GM06990 (cell line): Measurements from ENCODE around the gene RPGRIP1L.

ENCODE experiments used
- DNase-seq: peaks from one replicate; pipeline ENCODE4 v3.0.0-alpha.2; 2011; ENCODE audit not compliant: insufficient read length; ENCODE audit errors: extremely low read depth
- H3K27me3 ChIP-seq: replicated peaks from 2 replicates; pipeline ENCODE4 v1.6.0; 2011; ENCODE audit warnings: low read length; ENCODE audit not compliant: control insufficient read depth, insufficient read depth
- H3K36me3 ChIP-seq: 2 replicates; pipeline ENCODE4 v1.5.1; 2011; ENCODE audit warnings: low read length; ENCODE audit not compliant: control insufficient read depth, insufficient read depth
- H3K4me3 ChIP-seq: replicated peaks from 2 replicates; pipeline ENCODE4 v1.5.1; 2011; ENCODE audit warnings: low read depth, mild to moderate bottlenecking, control low read depth, low read length
- TF ChIP-seq, protein P1 (sequence below): IDR thresholded peaks from 2 replicates; pipeline ENCODE4 v1.5.1; 2011; ENCODE audit warnings: low read length, control low read depth, mild to moderate bottlenecking, inconsistent platforms; ENCODE audit not compliant: insufficient read depth, poor library complexity, severe bottlenecking

RPGRIP1L gene

DNA sequence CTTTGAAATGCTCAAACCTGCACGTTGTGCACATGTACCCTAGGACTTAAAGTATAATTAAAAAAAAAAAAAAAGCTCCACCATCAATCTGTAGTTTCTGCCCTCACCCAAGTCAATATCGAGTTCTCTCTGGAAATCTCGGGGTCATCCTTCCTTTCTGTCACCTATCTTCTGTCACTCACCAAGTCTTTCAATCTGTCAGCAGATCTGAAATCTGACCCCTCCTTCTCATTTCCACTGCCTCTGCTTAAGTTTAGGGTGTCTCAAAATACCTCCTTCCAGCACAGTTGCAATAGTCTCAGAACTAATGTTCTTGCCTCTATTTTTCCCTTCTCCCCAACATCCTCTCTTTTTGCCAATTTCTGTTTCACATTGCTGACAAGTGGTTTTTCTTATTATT lies 32.6 kb upstream of the RPGRIP1L start:
- Histone ChIP-seq H3K27me3 (no peaks in the 10 kb centered on the region), H3K4me3 (no peak overlapping the region), H3K36me3 (no peaks in the 10 kb centered on the region)
- TF ChIP-seq, protein P1, sequence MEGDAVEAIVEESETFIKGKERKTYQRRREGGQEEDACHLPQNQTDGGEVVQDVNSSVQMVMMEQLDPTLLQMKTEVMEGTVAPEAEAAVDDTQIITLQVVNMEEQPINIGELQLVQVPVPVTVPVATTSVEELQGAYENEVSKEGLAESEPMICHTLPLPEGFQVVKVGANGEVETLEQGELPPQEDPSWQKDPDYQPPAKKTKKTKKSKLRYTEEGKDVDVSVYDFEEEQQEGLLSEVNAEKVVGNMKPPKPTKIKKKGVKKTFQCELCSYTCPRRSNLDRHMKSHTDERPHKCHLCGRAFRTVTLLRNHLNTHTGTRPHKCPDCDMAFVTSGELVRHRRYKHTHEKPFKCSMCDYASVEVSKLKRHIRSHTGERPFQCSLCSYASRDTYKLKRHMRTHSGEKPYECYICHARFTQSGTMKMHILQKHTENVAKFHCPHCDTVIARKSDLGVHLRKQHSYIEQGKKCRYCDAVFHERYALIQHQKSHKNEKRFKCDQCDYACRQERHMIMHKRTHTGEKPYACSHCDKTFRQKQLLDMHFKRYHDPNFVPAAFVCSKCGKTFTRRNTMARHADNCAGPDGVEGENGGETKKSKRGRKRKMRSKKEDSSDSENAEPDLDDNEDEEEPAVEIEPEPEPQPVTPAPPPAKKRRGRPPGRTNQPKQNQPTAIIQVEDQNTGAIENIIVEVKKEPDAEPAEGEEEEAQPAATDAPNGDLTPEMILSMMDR: no peak
- DNase-seq: no peak

DNA sequence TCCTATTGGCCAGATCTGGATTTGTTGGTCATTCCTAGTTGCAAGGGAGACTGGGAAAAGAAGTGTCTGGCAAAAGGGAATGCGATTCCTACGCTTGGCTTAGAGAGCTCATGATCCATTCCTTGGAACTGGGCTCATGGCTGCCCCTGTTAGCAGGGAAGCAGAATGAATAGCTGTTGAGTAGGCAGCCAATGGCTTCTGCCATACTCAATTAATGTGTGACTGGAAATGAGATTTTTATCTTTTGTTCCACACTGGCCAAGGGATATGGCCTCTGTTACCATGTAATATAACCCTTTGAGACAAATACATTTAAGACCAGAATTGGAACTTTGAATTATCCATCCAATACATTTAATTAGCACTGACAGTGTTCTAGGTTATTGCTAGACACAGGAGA lies 31.2 kb upstream of the RPGRIP1L start:
- no peak for DNase-seq
- Histone ChIP-seq H3K27me3 (no peaks in the 10 kb centered on the region), H3K36me3 (no peaks in the 10 kb centered on the region), H3K4me3 (no peak overlapping the region)
- TF ChIP-seq, protein P1: no peak

DNA sequence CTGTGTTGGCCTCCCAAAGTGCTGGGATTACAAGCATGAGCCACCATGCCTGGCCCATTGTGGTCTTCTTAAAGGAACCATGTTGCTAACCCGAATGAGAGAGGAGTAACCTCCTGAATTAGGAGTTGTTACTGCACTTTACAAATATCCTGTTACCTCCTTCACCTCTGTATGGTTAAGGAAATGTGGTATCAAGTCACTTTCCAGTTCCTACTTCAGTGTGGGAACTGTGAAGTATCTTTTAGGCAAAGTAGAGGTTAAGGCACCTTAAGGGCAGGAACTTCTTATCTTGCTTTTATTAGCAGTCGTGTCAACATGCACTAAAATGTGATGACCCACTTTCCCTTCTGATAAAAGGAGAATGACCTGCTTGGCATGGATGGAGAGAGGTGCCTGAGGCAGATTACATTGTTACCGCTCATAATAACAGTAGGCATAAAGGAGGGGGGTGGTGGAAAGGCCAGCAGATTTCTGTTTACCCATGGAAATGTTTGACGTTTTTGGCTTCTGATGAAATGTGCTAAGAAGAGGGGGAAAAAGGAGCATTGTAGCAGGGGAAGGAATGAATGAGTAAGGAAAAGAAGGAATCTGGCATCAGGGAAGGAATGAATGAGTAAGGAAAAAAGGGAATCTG lies 28.8 kb upstream of the RPGRIP1L start:
- DNase-seq: no peak
- TF ChIP-seq, protein P1: no peak
- no peaks in the 10 kb centered on the region for H3K27me3 ChIP-seq
- no peak overlapping the region for H3K4me3 ChIP-seq
- no peaks in the 10 kb centered on the region for H3K36me3 ChIP-seq

DNA sequence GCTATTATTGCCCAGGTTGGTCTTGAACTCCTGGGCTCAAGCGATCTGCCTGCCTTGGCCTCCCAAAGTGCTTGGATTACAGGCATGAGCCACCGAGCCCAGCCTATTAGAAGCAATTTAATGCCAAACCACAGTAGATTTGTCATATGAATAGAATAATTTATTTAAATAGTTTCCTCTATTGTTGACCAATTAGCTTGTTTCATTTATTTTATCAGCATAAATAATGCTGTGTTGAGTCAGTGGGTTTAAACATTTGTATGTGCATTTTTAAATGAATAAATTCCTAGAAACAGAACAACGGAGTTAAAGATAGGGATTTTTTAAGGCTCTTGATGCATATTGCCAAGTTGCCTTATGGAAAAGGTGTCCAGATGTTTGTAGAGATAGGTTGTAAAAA lies 27.0 kb upstream of the RPGRIP1L start:
- no peaks in the 10 kb centered on the region for H3K27me3 ChIP-seq
- TF ChIP-seq, protein P1: no peak
- no peaks in the 10 kb centered on the region for H3K36me3 ChIP-seq
- no peak for DNase-seq
- no peak overlapping the region for H3K4me3 ChIP-seq

DNA sequence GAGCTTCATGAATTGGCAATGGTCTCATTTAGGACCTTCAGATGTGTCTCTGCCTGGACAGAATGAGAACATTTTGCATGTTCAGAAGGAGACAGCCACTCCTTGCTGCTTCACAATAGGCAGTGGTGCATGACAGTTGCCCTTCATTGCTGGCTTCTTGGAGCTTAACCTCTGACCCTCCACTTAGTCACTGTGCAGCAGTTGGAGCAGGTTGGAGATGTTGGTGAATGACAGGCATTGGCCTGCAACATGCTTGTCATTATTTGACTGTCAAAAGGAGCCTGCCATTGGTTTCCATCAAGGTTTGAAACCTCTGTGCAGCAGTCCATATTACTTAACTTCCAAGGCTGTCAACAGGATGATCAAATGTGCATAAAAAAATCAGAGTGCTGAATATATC lies 23.0 kb upstream of the RPGRIP1L start:
- Histone ChIP-seq H3K4me3 (no peak overlapping the region), H3K27me3 (no peaks in the 10 kb centered on the region), H3K36me3 (no peaks in the 10 kb centered on the region)
- DNase-seq: no peak
- TF ChIP-seq, protein P1: no peak

DNA sequence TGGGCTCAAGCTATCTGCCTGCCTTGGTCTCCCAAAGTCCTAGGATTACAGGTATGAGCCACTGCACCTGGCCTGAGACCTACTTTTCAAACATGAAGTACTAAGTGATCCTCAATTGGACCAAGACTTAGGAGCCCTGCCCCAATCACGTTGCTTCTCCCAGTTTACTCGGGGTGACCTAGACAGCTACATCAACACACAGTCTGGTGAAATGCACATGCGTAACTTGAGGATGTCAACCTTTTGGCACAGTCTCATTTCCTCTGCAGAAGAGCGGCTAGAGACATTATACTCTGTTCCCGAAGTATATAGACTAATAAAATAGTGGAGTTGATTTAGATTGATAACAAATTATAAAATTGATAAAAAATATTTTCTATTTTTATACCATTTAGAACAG lies 17.4 kb upstream of the RPGRIP1L start:
- TF ChIP-seq, protein P1: no peak
- H3K36me3 ChIP-seq: no peaks in the 10 kb centered on the region
- no peaks in the 10 kb centered on the region for H3K27me3 ChIP-seq

More for the DNA sequence above, 17.4 kb upstream of the RPGRIP1L start:
- H3K4me3 ChIP-seq: no peak overlapping the region
- no peak for DNase-seq
